Measurements from ENCODE around the gene FOSB. TPM values are rescaled to one million over a fixed set of nuclear protein-coding genes. Genes with fewer than 3 reads are reported as not detected.
A peak's percentile ranks its signal among the peaks of the same experiment; 100 is the strongest.

The FOSB gene
- total RNA-seq, 1 experiment from 2014 or later, result 1.7 TPM

DNA sequence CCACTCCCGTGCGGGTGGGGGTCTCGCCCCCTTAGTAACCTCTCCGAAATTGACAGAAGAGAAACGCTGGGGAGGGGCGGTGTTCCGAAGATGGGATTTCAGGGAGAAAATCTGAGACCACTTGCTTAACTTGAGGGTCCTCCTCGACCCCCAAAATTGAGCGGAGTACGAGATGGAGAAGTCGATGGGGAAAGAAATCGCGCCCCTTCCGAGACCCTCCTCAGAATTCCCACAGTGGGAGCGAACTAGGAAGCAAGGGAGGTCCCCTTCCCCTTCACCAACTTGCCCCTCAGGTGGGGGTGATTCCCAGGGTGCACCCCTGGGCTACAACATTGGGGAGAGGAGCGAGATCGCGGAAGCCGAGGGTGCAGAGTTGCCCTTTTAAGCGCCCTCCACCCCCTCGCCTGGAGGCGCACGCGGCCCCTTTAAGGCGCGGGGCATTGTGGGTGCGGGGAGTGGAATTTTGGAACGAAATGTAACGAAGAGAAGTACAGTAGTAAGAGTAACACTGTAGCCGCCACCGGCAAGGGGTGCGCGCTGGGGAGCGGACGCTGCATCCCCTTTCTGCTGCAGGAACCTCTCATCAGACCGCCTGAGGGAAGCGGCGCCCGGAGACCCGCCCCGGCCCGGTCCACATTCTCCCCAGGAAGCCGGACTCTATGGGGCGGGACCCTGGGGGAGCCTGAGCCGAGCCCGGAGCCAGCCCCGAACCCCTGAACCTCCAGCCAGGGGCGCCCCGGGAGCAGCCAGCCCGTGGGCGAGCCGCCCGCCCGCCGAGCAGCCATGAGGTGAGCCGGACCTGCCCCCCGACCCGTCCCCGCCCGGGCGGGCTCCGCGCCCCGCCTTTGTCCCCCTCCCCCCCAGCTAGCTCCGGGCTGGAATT is 39.4 kb downstream of the FOSB start, which contains the start of gene VASP:
TSS of gene VASP (plus strand) at position 491 of the 883 bp plus-strand sequence. CDS start at position 784, 293 bp downstream.
- no CpG with 5 or more reads among the region's 65 CpGs for WGBS (ENCODE audit: extremely low coverage, insufficient read length, low lambda C conversion rate)
- Mint-ChIP-seq H3K36me3 (ENCODE audit: insufficient read depth in 1 of 3, low read depth in 3 of 3) (peaks cover 0 to 20% (median 7%) of the 10 kb centered on the region in 3 experiments; a peak in 4 of 7 replicates), H3K9me3 (no peaks in the 10 kb centered on the region; a peak in 1 of 5 replicates), H3K27me3 (ENCODE audit: low read depth) (no peaks in the 10 kb centered on the region), H3K4me3 (peak within 1 kb of the TSS; percentile 81 to 96), H3K4me1 (peaks cover 16 to 26% of the 10 kb centered on the region in 2 experiments), H3K27ac (peak within 1 kb of the TSS; percentile 85 to 95 (median 91))
- H4K20me1 ChIP-seq (ENCODE audit: control insufficient read depth, insufficient read depth, insufficient read length), result no peaks in the 10 kb centered on the region
- no peak within 1 kb of the TSS for H4K91ac ChIP-seq (ENCODE audit: insufficient read length, low read depth, low read length)
- TF ChIP-seq, protein P1, sequence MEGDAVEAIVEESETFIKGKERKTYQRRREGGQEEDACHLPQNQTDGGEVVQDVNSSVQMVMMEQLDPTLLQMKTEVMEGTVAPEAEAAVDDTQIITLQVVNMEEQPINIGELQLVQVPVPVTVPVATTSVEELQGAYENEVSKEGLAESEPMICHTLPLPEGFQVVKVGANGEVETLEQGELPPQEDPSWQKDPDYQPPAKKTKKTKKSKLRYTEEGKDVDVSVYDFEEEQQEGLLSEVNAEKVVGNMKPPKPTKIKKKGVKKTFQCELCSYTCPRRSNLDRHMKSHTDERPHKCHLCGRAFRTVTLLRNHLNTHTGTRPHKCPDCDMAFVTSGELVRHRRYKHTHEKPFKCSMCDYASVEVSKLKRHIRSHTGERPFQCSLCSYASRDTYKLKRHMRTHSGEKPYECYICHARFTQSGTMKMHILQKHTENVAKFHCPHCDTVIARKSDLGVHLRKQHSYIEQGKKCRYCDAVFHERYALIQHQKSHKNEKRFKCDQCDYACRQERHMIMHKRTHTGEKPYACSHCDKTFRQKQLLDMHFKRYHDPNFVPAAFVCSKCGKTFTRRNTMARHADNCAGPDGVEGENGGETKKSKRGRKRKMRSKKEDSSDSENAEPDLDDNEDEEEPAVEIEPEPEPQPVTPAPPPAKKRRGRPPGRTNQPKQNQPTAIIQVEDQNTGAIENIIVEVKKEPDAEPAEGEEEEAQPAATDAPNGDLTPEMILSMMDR (conservative IDR thresholded peaks at IDR 0.05), result no peak
- peaks cover 20% of the 10 kb centered on the region for H3K23me2 ChIP-seq (ENCODE audit: insufficient read length, low read depth, low read length, poor library complexity, severe bottlenecking)
- no peaks in the 10 kb centered on the region; the same call in 1 of the 2 replicates for H3K4me1 ChIP-seq (ENCODE audit: insufficient read depth, low read length)
- no peak within 1 kb of the TSS for H2BK20ac ChIP-seq (ENCODE audit: low read depth, low read length, poor library complexity, severe bottlenecking)
- no peak within 1 kb of the TSS for H3T11ph ChIP-seq (ENCODE audit: low read length)
- H3K56ac ChIP-seq (ENCODE audit: insufficient read length, low read depth, low read length), result no peak within 1 kb of the TSS
- H2AK5ac ChIP-seq (ENCODE audit: insufficient read length, low read length), result no peak within 1 kb of the TSS
- H2BK12ac ChIP-seq (ENCODE audit: insufficient read length, low read depth, low read length), result no peak within 1 kb of the TSS
- H2BK15ac ChIP-seq (ENCODE audit: low read depth, low read length), result no peak within 1 kb of the TSS
- no peak within 1 kb of the TSS for H2BK120ac ChIP-seq (ENCODE audit: low read depth, low read length, poor library complexity, severe bottlenecking)
- H3K23ac ChIP-seq (ENCODE audit: insufficient read length, low read depth, low read length), result no peak within 1 kb of the TSS
- peak within 1 kb of the TSS; percentile 69 for H3K9ac ChIP-seq (ENCODE audit: extremely low read depth, insufficient read length, low read length)
- H4K8ac ChIP-seq (replicated peaks; ENCODE audit: insufficient read length, low read depth, low read length), result no peak within 1 kb of the TSS
- H3K4ac ChIP-seq (ENCODE audit: low read depth, low read length), result no peak within 1 kb of the TSS; the same call in 1 of the 2 replicates
- peak; percentile 91 for DNase-seq
- peaks cover 12% of the 10 kb centered on the region for H3K79me1 ChIP-seq (ENCODE audit: insufficient read depth, low read depth, low read length, poor library complexity, severe bottlenecking)
- H2AFZ ChIP-seq (ENCODE audit: low read length), result no peak within 1 kb of the TSS
- peaks cover 34% of the 10 kb centered on the region; the same call in 1 of the 2 replicates for H3K79me2 ChIP-seq (ENCODE audit: insufficient read depth, low read length)
- no peaks in the 10 kb centered on the region for H3K27me3 ChIP-seq (ENCODE audit: insufficient read depth, low read length)
- no peaks in the 10 kb centered on the region for H3K9me3 ChIP-seq (ENCODE audit: control insufficient read depth, low read depth, low read length)
- H3K14ac ChIP-seq (ENCODE audit: insufficient read depth, low read length), result peak within 1 kb of the TSS; percentile 83
- no peak within 1 kb of the TSS for H4K5ac ChIP-seq (ENCODE audit: insufficient read length, low read depth, low read length)
- no peak within 1 kb of the TSS for H2BK5ac ChIP-seq (ENCODE audit: insufficient read length, low read length)
- peak within 1 kb of the TSS; percentile 88 for H3K4me2 ChIP-seq (ENCODE audit: insufficient read depth, insufficient read length, low read length)
- no peak within 1 kb of the TSS for H3K27ac ChIP-seq (ENCODE audit: insufficient read length, low read depth, low read length)
- H3K18ac ChIP-seq (ENCODE audit: insufficient read length, low read depth, low read length), result peak within 1 kb of the TSS; percentile 92

Measured in H9 (cell line).